CD4-positive, alpha-beta T cell treated with Interleukin-15 for 4 hours (primary cell): ENCODE measurements around the gene CMKLR1.

Experiments used
- DNase-seq: peaks from one replicate; pipeline ENCODE4 v3.0.0-alpha.2; 2020; ENCODE audit warnings: low spot score

The CMKLR1 gene

GRCh38 chr12:108298761-108299275 is 40.3 kb downstream of the CMKLR1 start:
- DNase-seq, result no peak

- DNase-seq, result no peak
Observed at GRCh38 chr12:108297895-108298760, 41.0 kb downstream of the CMKLR1 start.

GRCh38 chr12:108297424-108297823 is 41.7 kb downstream of the CMKLR1 start:
- no peak for DNase-seq

GRCh38 chr12:108296945-108297344 is 42.2 kb downstream of the CMKLR1 start:
- DNase-seq, result no peak

- no peak for DNase-seq
Observed at GRCh38 chr12:108295641-108296040, 43.5 kb downstream of the CMKLR1 start.

GRCh38 chr12:108289350-108290161 is 49.6 kb downstream of the CMKLR1 start:
- DNase-seq, result no peak

- no peak for DNase-seq
Observed at GRCh38 chr12:108287227-108287626, 51.9 kb downstream of the CMKLR1 start.

- DNase-seq, result no peak
Observed at GRCh38 chr12:108285016-108285415, 54.1 kb downstream of the CMKLR1 start.

GRCh38 chr12:108284163-108284562 is 54.9 kb downstream of the CMKLR1 start:
- no peak for DNase-seq

GRCh38 chr12:108282676-108283075 is 56.4 kb downstream of the CMKLR1 start:
- DNase-seq, result no peak

- DNase-seq, result no peak
Observed at GRCh38 chr12:108282160-108282559, 57.0 kb downstream of the CMKLR1 start.

- no peak for DNase-seq
Observed at GRCh38 chr12:108277613-108278012, 61.5 kb downstream of the CMKLR1 start.

GRCh38 chr12:108273217-108273616 is 65.9 kb downstream of the CMKLR1 start:
- no peak for DNase-seq

GRCh38 chr12:108271951-108272872 is 66.9 kb downstream of the CMKLR1 start:
- no peak for DNase-seq

- DNase-seq, result no peak
Observed at GRCh38 chr12:108270849-108271143, 68.3 kb downstream of the CMKLR1 start.

- no peak for DNase-seq
Observed at GRCh38 chr12:108270035-108270848, 68.9 kb downstream of the CMKLR1 start.

- no peak for DNase-seq
Observed at GRCh38 chr12:108269224-108269623, 69.9 kb downstream of the CMKLR1 start.

- no peak for DNase-seq
Observed at GRCh38 chr12:108268397-108268796, 70.7 kb downstream of the CMKLR1 start.

GRCh38 chr12:108267450-108267849 is 71.7 kb downstream of the CMKLR1 start:
- DNase-seq, result no peak

- no peak for DNase-seq
Observed at GRCh38 chr12:108266131-108266530, 73.0 kb downstream of the CMKLR1 start.

- no peak for DNase-seq
Observed at GRCh38 chr12:108265505-108265904, 73.6 kb downstream of the CMKLR1 start.
